ENCODE results near the gene FA2H.
A peak's percentile ranks its signal among the peaks of the same experiment; 100 is the strongest.

FA2H gene

DNA sequence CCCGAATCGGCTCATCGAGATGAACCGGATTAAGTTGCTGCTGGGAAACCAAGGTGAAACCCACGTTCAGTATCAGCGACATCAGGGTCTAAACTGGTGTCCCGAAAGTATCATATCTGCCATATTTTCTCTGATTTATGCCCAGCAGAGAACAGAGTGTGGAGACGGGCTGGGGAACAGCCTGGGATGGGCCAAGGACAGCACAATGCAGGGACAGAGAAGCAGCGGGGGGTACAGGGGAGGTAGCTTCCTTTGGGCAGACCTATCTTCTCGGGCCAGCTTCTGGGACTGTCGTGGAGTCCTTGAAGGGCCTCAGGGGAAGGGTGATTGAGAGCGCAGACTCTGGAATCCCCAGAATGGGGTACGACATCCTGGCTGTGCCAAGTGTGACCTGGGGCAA, 56.5 kb downstream of the FA2H start:
- H3K4me3 Mint-ChIP-seq: no peak overlapping the region
- H3K36me3 Mint-ChIP-seq: peaks cover 6% of the 10 kb centered on the region
- no peak overlapping the region for H3K27ac Mint-ChIP-seq
- H3K27me3 Mint-ChIP-seq: peaks cover under 1% of the 10 kb centered on the region
- H3K9me3 Mint-ChIP-seq: no peaks in the 10 kb centered on the region
- DNase-seq (ENCODE audit: low spot score in 2 of 2) (no peak), ATAC-seq (ENCODE audit: low read depth) (no peak)
- H3K4me1 Mint-ChIP-seq: peaks cover 4% of the 10 kb centered on the region

DNA sequence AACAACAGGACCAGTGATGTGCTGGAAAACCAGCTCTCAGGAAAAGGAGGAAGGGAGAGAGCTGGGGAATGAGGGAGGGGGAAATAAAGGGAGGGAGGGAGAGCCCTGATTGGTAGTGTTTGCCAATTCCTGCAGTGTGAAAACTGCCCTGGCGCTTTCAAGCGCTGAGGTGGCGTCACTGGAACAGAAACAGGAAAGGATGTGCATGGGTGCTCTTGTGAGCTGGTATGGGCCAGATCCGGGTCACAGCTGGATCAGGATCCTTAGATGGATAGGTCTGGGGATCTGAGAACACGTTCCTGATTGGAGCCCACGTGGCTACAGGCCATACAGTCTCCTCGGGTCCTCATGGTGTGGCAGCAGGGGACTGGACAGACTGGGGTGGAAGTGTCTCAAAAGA, 57.3 kb downstream of the FA2H start:
- Mint-ChIP-seq H3K36me3 (peaks cover 6% of the 10 kb centered on the region), H3K27me3 (no peaks in the 10 kb centered on the region), H3K4me1 (peaks cover 4% of the 10 kb centered on the region), H3K4me3 (no peak overlapping the region), H3K27ac (no peak overlapping the region), H3K9me3 (no peaks in the 10 kb centered on the region)
- ATAC-seq (ENCODE audit: low read depth): no peak
- no peak for DNase-seq (ENCODE audit: low spot score in 2 of 2)

DNA sequence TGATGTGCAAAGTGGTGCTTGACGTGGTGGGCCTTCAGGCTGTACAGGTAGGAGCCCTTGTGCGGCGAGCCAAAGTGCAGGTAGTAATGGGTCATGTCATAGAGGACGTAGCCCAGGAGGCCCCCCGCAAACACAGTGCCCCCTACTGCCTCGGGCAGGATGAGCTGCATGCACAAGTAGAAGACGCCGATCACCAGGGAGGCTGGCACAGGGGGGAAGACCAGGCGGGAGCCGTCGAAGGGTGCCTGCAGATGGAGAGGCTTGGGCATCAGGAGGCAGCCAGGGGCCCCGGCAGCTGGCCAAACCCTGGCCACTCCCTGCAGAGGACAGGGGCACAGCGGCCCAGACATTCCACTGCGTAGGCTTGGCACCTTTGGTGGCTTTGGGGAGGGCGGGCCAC, 58.3 kb downstream of the FA2H start:
- H3K36me3 Mint-ChIP-seq: peaks cover 8% of the 10 kb centered on the region
- H3K9me3 Mint-ChIP-seq: no peaks in the 10 kb centered on the region
- DNase-seq (ENCODE audit: low spot score in 2 of 2) (no peak), ATAC-seq (ENCODE audit: low read depth) (no peak)
- H3K4me1 Mint-ChIP-seq: peaks cover 4% of the 10 kb centered on the region
- no peaks in the 10 kb centered on the region for H3K27me3 Mint-ChIP-seq
- no peak overlapping the region for H3K4me3 Mint-ChIP-seq
- H3K27ac Mint-ChIP-seq: no peak overlapping the region

DNA sequence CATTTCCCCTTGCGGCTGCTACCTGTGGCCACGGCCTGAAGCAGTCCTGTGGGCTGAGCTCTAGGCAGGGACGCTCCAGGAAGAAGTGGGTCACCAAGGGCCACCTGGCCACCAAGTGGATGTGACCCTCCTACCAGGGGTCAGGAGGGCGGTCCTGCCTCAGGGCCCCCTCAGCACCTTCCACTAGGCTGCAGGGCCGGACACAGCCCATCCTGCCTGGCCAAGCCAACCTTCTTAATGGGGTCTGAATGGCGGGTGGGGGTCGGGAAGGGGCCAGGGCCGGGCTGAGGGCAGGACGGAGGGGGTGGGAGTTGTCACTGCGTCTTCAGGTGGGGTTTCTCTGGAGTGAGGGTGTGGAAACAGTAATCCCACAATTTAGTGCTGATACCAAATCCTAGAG, 60.7 kb downstream of the FA2H start:
- Mint-ChIP-seq H3K4me1 (peaks cover 2% of the 10 kb centered on the region), H3K27ac (no peak overlapping the region)

DNA sequence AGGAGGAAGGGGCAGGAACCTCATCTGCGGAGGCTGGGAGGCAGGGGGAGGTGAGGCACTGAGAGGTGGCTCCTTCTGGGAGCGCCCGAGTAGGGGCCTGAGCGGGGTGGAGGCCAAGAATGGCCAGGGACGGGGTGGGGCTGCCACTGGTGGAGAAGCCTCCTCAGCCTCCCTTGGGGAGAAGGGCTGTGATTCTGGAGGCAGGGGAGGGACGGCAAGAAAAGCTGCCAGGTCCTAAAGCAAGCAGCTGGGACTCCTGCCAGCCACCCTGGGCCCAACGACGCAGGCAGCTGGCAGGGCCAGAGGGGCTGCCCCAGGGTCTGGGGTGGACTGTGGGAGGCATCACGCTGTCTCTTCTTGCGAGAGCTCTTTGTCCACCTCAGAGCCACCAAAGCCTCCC, 61.3 kb downstream of the FA2H start:
- DNase-seq (ENCODE audit: low spot score in 2 of 2): no peak
- Mint-ChIP-seq H3K36me3 (peaks cover 2% of the 10 kb centered on the region), H3K4me3 (no peak overlapping the region), H3K4me1 (peaks cover 2% of the 10 kb centered on the region), H3K9me3 (no peaks in the 10 kb centered on the region), H3K27me3 (no peaks in the 10 kb centered on the region), H3K27ac (no peak overlapping the region)
- ATAC-seq (ENCODE audit: low read depth): no peak

More for the DNA sequence above, 60.7 kb downstream of the FA2H start:
- Mint-ChIP-seq H3K4me3 (no peak overlapping the region), H3K9me3 (no peaks in the 10 kb centered on the region), H3K27me3 (no peaks in the 10 kb centered on the region), H3K36me3 (peaks cover 2% of the 10 kb centered on the region)
- DNase-seq (ENCODE audit: low spot score in 2 of 2) (no peak), ATAC-seq (ENCODE audit: low read depth) (no peak)

DNA sequence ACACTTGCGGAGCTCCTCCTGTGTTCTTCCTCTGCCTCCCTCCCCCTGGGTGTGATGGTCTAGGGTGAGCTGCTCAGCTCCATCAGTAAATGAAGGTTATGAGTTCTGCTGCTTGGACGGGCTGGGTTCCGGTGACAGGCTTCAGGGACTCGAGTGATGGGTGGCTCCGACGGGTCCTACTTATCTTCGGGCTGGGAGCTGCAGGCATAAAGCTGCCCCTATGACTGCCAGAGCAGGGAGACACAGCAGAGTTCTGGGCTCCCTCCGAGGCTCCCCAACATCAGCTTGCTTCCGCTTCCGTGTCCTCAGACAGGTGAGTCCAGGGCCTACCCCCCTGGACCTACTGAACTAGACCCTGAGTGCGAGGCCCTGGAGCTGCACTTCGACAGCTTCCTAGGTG, 62.7 kb downstream of the FA2H start:
- H3K27ac Mint-ChIP-seq: no peak overlapping the region
- no peak for ATAC-seq (ENCODE audit: low read depth)
- H3K27me3 Mint-ChIP-seq: no peaks in the 10 kb centered on the region
- H3K4me3 Mint-ChIP-seq: no peak overlapping the region
- peaks cover 2% of the 10 kb centered on the region for H3K4me1 Mint-ChIP-seq
- no peaks in the 10 kb centered on the region for H3K9me3 Mint-ChIP-seq
- no peak for DNase-seq (ENCODE audit: low spot score in 2 of 2)
- H3K36me3 Mint-ChIP-seq: peaks cover 2% of the 10 kb centered on the region

DNA sequence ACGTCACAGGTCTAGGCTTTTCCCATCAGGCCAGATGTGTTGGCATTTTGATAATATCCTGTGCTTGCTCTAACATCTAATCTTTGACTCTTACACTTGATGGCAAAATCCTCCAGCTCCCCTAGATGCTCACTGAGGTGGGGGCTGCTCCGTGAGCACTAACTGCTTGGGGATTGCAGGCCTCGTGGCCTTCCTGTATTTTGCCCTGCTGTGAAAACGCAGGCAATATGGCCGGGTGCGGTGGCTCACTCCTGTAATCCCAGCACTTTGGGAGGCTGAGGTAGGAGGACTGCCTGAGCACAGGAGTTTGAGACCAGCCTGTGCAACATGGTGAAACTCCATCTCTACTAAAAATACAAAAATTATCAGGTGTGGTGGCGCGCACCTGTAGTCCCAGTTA, 64.2 kb downstream of the FA2H start:
- Mint-ChIP-seq H3K27me3 (no peaks in the 10 kb centered on the region), H3K9me3 (no peaks in the 10 kb centered on the region), H3K4me3 (no peak overlapping the region), H3K36me3 (peaks cover 2% of the 10 kb centered on the region), H3K27ac (no peak overlapping the region), H3K4me1 (peaks cover 2% of the 10 kb centered on the region)
- DNase-seq (ENCODE audit: low spot score in 2 of 2) (no peak), ATAC-seq (ENCODE audit: low read depth) (no peak)

DNA sequence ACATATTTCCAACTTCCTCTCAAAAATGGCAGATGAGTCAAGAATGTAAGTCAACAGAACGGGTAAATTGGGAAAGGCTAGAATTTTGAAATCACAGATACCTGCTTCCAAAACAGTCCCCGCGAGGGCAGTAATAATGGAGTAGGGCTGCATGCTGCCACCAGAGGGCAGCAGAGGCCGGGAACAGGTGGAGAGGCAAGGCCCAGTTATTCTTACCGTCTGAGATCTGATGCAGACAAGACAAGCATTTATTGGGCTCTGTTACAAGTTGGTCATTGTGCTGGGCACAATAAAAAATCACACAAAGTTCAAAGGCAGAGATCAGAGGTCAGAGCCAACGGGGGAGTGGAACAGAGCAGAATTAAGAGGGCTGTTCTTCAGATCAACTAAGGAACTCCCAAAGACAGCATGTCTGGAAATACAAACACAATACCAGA, 65.2 kb downstream of the FA2H start:
- peak; percentile 98 for ATAC-seq (ENCODE audit: low read depth)
- DNase-seq (ENCODE audit: low spot score in 2 of 2): peak; percentile 82
- H3K4me1 Mint-ChIP-seq: peaks cover 2% of the 10 kb centered on the region
- H3K36me3 Mint-ChIP-seq: peaks cover 2% of the 10 kb centered on the region
- H3K27ac Mint-ChIP-seq: no peak overlapping the region
- no peaks in the 10 kb centered on the region for H3K9me3 Mint-ChIP-seq
- no peaks in the 10 kb centered on the region for H3K27me3 Mint-ChIP-seq
- no peak overlapping the region for H3K4me3 Mint-ChIP-seq

DNA sequence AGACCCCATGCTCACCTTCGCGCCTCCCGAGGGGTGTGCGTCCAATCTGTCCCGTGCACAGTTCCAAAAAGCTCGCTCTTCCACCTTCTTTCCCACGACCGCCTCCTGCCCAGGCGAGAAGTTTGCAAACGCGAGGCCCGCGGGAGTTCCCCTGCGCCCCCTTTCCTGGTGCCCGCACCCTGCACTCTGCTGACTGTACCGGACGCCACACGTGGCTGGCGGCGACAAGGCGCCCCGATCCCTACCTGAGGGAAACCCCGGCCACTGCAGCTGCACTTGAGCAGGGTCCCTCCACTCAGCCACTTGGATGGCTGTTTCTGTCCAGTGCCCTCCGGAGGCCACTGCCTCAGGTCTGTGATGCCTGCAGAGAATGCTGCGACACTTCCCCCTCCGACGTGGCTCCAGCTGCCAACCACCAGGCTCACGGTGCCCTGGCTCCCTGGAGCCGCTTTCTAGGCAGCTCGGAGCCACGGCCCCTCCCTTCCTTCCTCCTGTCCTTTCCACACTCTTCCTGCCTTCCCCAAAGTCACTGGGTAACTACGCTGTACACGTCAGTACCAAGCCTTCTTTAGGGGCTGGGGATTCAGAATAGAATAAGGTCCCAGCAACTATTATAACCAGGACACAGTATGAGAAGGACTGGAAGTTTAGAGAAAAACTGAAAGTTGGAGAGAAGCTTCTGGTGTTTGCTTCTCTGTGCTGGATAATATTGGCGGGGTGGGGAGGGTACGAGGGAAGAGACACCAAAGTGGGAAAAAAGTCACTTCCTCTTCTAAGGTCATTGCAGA, 74.0 kb downstream of the FA2H start, which contains the start of gene MLKL:
Gene MLKL (minus strand): TSS at position 425 of the 788 bp plus-strand sequence. CDS start 5,105 bp downstream, outside the sequence.
- peak; percentile 65 for ATAC-seq (ENCODE audit: low read depth)
- no peaks in the 10 kb centered on the region for H3K36me3 Mint-ChIP-seq
- H3K4me3 Mint-ChIP-seq: peak within 1 kb of the TSS; percentile 92
- peak within 1 kb of the TSS; percentile 91 for H3K27ac Mint-ChIP-seq
- H3K4me1 Mint-ChIP-seq: peaks cover 35% of the 10 kb centered on the region
- H3K27me3 Mint-ChIP-seq: no peaks in the 10 kb centered on the region
- DNase-seq (ENCODE audit: low spot score in 2 of 2): peak in 1 of 2 donors; percentile 32
- no peaks in the 10 kb centered on the region for H3K9me3 Mint-ChIP-seq

DNA sequence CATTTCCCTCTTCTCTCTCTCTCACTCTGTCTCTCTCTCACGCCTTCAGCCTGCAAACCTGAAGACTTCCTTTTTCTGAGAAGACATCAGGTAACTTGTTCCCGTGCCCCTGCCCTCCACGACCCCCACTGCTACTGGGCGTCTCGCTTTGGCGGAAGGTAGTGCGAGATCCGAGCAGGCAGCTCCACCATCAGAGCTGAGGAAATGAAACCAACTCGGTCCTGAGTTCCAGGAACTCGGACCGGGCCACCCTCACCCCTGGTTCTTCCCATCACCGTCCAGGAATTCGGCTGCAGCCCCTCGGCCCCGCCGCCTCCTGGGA, 74.5 kb downstream of the FA2H start:
- peaks cover 35% of the 10 kb centered on the region for H3K4me1 Mint-ChIP-seq
- H3K27me3 Mint-ChIP-seq: no peaks in the 10 kb centered on the region
- peak overlapping the region; percentile 91 for H3K27ac Mint-ChIP-seq
- DNase-seq (ENCODE audit: low spot score in 2 of 2): peak; percentile 22 to 23
- ATAC-seq (ENCODE audit: low read depth): peak; percentile 33
- H3K36me3 Mint-ChIP-seq: no peaks in the 10 kb centered on the region
- no peaks in the 10 kb centered on the region for H3K9me3 Mint-ChIP-seq
- peak overlapping the region; percentile 92 for H3K4me3 Mint-ChIP-seq

DNA sequence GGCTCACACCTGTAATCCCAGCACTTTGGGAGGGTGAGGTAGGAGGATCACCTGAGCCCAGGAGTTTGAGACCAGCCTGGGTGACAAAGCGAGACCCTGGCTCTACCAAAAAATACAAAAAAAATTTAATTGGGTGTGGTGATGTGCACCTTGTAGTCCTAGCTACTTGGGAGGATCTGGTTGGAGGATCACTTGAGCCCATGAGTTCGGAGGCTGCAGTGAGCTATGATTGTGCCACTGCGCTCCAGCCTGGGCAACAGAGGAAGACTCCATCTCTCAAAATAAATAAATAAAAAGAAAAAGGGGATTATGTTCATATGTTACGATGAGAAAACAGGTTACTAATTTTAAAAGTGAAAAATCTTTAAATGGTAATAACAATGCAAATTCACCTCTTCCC, 75.0 kb downstream of the FA2H start:
- Mint-ChIP-seq H3K9me3 (no peaks in the 10 kb centered on the region), H3K27ac (peak overlapping the region; percentile 91), H3K4me3 (peak overlapping the region; percentile 77), H3K36me3 (no peaks in the 10 kb centered on the region), H3K27me3 (no peaks in the 10 kb centered on the region), H3K4me1 (peaks cover 35% of the 10 kb centered on the region)
- no peak for ATAC-seq (ENCODE audit: low read depth)
- DNase-seq (ENCODE audit: low spot score in 2 of 2): no peak

DNA sequence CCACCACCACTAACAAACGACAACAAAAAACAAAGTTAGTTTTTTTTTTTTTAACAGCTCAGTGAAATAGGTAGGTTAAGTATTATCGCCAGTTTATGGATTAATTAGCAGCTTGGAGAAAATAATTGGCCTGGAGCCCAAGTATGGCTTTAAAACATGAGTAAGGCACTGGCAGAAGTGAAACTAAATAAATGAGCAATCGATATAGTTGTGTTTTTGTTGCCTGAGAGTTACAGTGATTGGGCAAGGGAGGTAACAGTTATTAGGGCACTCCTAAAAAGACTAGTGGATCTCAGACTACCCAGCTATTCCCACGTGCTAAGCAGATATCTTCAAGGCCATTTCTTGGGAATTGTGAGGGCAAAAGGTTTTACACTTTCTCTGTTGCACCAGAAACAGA, 76.4 kb downstream of the FA2H start:
- Mint-ChIP-seq H3K9me3 (no peaks in the 10 kb centered on the region), H3K27ac (peak overlapping the region; percentile 67), H3K27me3 (no peaks in the 10 kb centered on the region), H3K4me3 (peak overlapping the region; percentile 77), H3K36me3 (peaks cover 2% of the 10 kb centered on the region), H3K4me1 (peaks cover 35% of the 10 kb centered on the region)
- DNase-seq (ENCODE audit: low spot score in 2 of 2): no peak
- no peak for ATAC-seq (ENCODE audit: low read depth)

DNA sequence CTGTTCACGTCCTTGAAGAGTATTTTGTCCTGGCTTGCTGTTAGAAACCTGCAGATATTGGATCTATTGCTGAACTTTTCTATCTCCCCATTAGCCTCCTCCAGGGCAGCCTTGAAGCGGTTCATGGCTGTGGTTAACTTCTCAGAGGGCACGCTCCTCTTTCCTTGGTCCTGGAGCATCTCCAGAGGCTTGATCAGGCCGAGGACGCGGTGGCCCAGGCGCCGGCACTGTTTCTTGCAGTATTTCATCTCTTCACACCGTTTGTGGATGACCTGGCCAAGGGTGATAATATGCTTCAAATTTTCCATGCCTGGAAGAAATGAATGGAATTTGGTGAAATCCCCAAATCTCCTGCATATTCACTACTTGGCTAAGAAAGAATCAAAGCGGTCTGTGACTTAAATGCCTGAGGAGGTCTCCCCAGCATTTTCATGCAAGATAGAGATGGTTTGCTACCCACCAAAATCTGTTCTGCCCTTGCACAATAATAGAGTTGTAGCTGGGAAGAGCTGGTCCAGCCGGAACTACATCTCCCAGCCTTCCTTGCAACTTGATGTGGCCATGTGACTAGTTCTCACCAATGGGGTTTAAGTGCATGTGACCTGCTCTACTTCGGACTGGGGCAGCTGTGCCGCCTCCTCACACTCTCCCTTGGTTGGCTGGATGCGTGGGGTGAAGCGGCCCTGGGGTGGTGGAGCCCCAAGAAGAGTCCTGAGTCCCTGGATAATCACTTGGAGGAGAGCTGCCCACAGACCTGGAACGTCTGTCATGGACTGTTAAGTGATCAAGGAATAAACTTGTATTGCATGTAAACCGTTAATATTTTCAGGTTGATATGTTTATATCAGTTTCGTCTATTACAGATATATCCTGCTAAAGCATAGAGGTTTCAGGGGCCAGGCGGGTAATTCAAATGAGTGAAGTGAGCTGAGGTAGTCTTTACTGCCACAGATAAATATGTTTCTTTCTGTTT, 78.9 kb downstream of the FA2H start:
- Mint-ChIP-seq H3K27me3 (no peaks in the 10 kb centered on the region), H3K4me1 (peaks cover 25% of the 10 kb centered on the region), H3K36me3 (peaks cover 13% of the 10 kb centered on the region), H3K27ac (peak overlapping the region; percentile 81), H3K9me3 (no peaks in the 10 kb centered on the region), H3K4me3 (peak overlapping the region; percentile 89)
- ATAC-seq (ENCODE audit: low read depth) (peak; percentile 85), DNase-seq (ENCODE audit: low spot score in 2 of 2) (peak; percentile 59)
